ENCODE results near the gene MYO3A. TPM values are rescaled to one million over a fixed set of nuclear protein-coding genes. Genes with fewer than 3 reads are reported as not detected.

The MYO3A gene
- total RNA-seq, 6 experiments from 2014 or later, result 0.03 TPM; not detected in 5

GRCh38 chr10:26235761-26236160 lies 301.7 kb downstream of the MYO3A start:
- peaks cover 3% of the 10 kb centered on the region for H3K27me3 Mint-ChIP-seq (ENCODE audit: insufficient read depth)
- H3K9me3 Mint-ChIP-seq, result peaks cover 7% of the 10 kb centered on the region; the same call in 1 of the 2 replicates
- no peak overlapping the region for H3K4me3 Mint-ChIP-seq

GRCh38 chr10:26238378-26238777 lies 304.3 kb downstream of the MYO3A start:
- Mint-ChIP-seq H3K27me3 (ENCODE audit: insufficient read depth) (no peaks in the 10 kb centered on the region; the same call in 1 of the 2 replicates), H3K27ac (no peak overlapping the region), H3K9me3 (no peaks in the 10 kb centered on the region; the same call in 1 of the 2 replicates), H3K4me1 (ENCODE audit: low read depth) (no peaks in the 10 kb centered on the region), H3K4me3 (no peak overlapping the region), H3K36me3 (ENCODE audit: low read depth) (no peaks in the 10 kb centered on the region)
- TF ChIP-seq CTCF (IDR thresholded peaks at IDR 0.05), result no peak
- no peak for DNase-seq

More at GRCh38 chr10:26235761-26236160, 301.7 kb downstream of the MYO3A start:
- Mint-ChIP-seq H3K4me1 (ENCODE audit: low read depth) (no peaks in the 10 kb centered on the region), H3K36me3 (ENCODE audit: low read depth) (no peaks in the 10 kb centered on the region), H3K27ac (no peak overlapping the region)
- TF ChIP-seq CTCF (IDR thresholded peaks at IDR 0.05), result no peak
- DNase-seq, result no peak

GRCh38 chr10:26242706-26243350 lies 308.8 kb downstream of the MYO3A start:
- Mint-ChIP-seq H3K4me1 (ENCODE audit: low read depth) (no peaks in the 10 kb centered on the region), H3K4me3 (no peak overlapping the region), H3K9me3 (peaks cover 8% of the 10 kb centered on the region; the same call in 1 of the 2 replicates), H3K27ac (no peak overlapping the region), H3K36me3 (ENCODE audit: low read depth) (no peaks in the 10 kb centered on the region), H3K27me3 (ENCODE audit: insufficient read depth) (no peaks in the 10 kb centered on the region)
- TF ChIP-seq CTCF (IDR thresholded peaks at IDR 0.05), result no peak
- DNase-seq, result no peak

- no peaks in the 10 kb centered on the region for H3K36me3 Mint-ChIP-seq (ENCODE audit: low read depth)
- no peak for DNase-seq
- H3K4me1 Mint-ChIP-seq (ENCODE audit: low read depth), result no peaks in the 10 kb centered on the region
- TF ChIP-seq CTCF (IDR thresholded peaks at IDR 0.05), result no peak
- no peak overlapping the region for H3K27ac Mint-ChIP-seq
- peaks cover 8% of the 10 kb centered on the region; the same call in 1 of the 2 replicates for H3K9me3 Mint-ChIP-seq
- H3K27me3 Mint-ChIP-seq (ENCODE audit: insufficient read depth), result no peaks in the 10 kb centered on the region
- H3K4me3 Mint-ChIP-seq, result no peak overlapping the region
Observed at GRCh38 chr10:26243351-26243720, 309.3 kb downstream of the MYO3A start.

GRCh38 chr10:26249681-26250080 lies 315.7 kb downstream of the MYO3A start:
- H3K4me1 Mint-ChIP-seq (ENCODE audit: low read depth), result no peaks in the 10 kb centered on the region
- peaks cover 13% of the 10 kb centered on the region; the same call in 1 of the 2 replicates for H3K9me3 Mint-ChIP-seq
- no peaks in the 10 kb centered on the region for H3K36me3 Mint-ChIP-seq (ENCODE audit: low read depth)
- H3K4me3 Mint-ChIP-seq, result no peak overlapping the region
- peaks cover 1% of the 10 kb centered on the region; the same call in 1 of the 2 replicates for H3K27me3 Mint-ChIP-seq (ENCODE audit: insufficient read depth)
- TF ChIP-seq CTCF (IDR thresholded peaks at IDR 0.05), result no peak
- H3K27ac Mint-ChIP-seq, result no peak overlapping the region
- DNase-seq, result no peak
